Neuronal stem cell (in vitro differentiated cells): ENCODE data around the gene GSE1.

Source experiments
- DNase-seq: peaks from one replicate; pipeline ENCODE4 v3.0.0-alpha.2; 2013; ENCODE audit warnings: low spot score
- H2AFZ ChIP-seq: one replicate; pipeline ENCODE4 v1.6.1; 2013; ENCODE audit warnings: mild to moderate bottlenecking, low read length, inconsistent platforms
- H2AK5ac ChIP-seq: 2 replicates; pipeline ENCODE4 v1.6.1; 2013; ENCODE audit warnings: low read depth, mild to moderate bottlenecking, inconsistent platforms, low read length, moderate library complexity, mixed read lengths
- H2BK120ac ChIP-seq: 2 replicates; pipeline ENCODE4 v1.6.1; 2013; ENCODE audit warnings: low read depth, mild to moderate bottlenecking, inconsistent platforms, low read length, moderate library complexity, mixed read lengths
- H2BK12ac ChIP-seq: one replicate; pipeline ENCODE4 v1.6.1; 2013; ENCODE audit warnings: low read length, inconsistent platforms
- H2BK15ac ChIP-seq: 2 replicates; pipeline ENCODE4 v1.6.1; 2013; ENCODE audit warnings: mild to moderate bottlenecking, low read length, inconsistent platforms, mixed read lengths
- H2BK5ac ChIP-seq: one replicate; pipeline ENCODE4 v1.6.1; 2013; ENCODE audit warnings: inconsistent platforms, mild to moderate bottlenecking, low read length, moderate library complexity
- H3K14ac ChIP-seq: one replicate; pipeline ENCODE4 v1.6.1; 2013; ENCODE audit warnings: low read length, inconsistent platforms
- H3K18ac ChIP-seq: 2 replicates; pipeline ENCODE4 v1.6.1; 2013; ENCODE audit warnings: low read length, inconsistent platforms
- H3K23ac ChIP-seq: 2 replicates; pipeline ENCODE4 v1.6.1; 2013; ENCODE audit warnings: low read depth, mild to moderate bottlenecking, mixed read lengths, low read length, inconsistent platforms; ENCODE audit not compliant: poor library complexity
- H3K27ac ChIP-seq: replicated peaks from 3 replicates; pipeline ENCODE4 v1.5.1; 2013; ENCODE audit warnings: low read length, inconsistent platforms
- H3K27me3 ChIP-seq, 3 experiments: 2 replicates each; pipeline ENCODE4 v1.6.1; 2013; ENCODE audit warnings: low read length in 3 of 3, mild to moderate bottlenecking in 2 of 3, inconsistent platforms in 1 of 3, low read depth in 1 of 3, mixed read lengths in 1 of 3, moderate library complexity in 1 of 3; ENCODE audit not compliant: control insufficient read depth in 3 of 3, insufficient read depth in 3 of 3
- H3K36me3 ChIP-seq, 2 donors: replicated peaks in 1 of 2; 2 replicates each; pipeline ENCODE4 v1.6.1; 2013; ENCODE audit warnings: low read length in 2 of 2; ENCODE audit not compliant: control insufficient read depth in 2 of 2, insufficient read depth in 2 of 2
- H3K4ac ChIP-seq: 2 replicates; pipeline ENCODE4 v1.6.1; 2013; ENCODE audit warnings: inconsistent platforms, mild to moderate bottlenecking, low read length, moderate library complexity
- H3K4me1 ChIP-seq, 2 donors: 1 replicate in 1 of 2; 2 replicates in 1 of 2; pipeline ENCODE4 v1.6.1; 2013; ENCODE audit warnings: low read length in 2 of 2, low read depth in 1 of 2; ENCODE audit not compliant: control insufficient read depth in 2 of 2, insufficient read depth in 1 of 2
- H3K4me2 ChIP-seq: one replicate; pipeline ENCODE4 v1.6.1; 2013; ENCODE audit warnings: mild to moderate bottlenecking, low read length, inconsistent platforms; ENCODE audit not compliant: insufficient read depth, poor library complexity, severe bottlenecking
- H3K4me3 ChIP-seq, 2 donors: 2 replicates each; pipeline ENCODE4 v1.5.1; 2013; ENCODE audit warnings: low read length in 2 of 2, mild to moderate bottlenecking in 2 of 2, inconsistent platforms in 1 of 2, moderate library complexity in 1 of 2
- H3K79me1 ChIP-seq: one replicate; pipeline ENCODE4 v1.6.1; 2013; ENCODE audit warnings: low read depth, mild to moderate bottlenecking, inconsistent platforms, low read length, moderate library complexity
- H3K9ac ChIP-seq: one replicate; pipeline ENCODE4 v1.6.1; 2013; ENCODE audit warnings: mild to moderate bottlenecking, low read depth, low read length, inconsistent platforms; ENCODE audit not compliant: poor library complexity
- H3K9me3 ChIP-seq, 2 donors: replicated peaks in 1 of 2; 2 replicates each; pipeline versions ENCODE3 to v1.6.1; 2013; ENCODE audit warnings: low read length in 2 of 2, mild to moderate bottlenecking in 2 of 2, inconsistent platforms in 1 of 2, low read depth in 1 of 2, mixed read lengths in 1 of 2, moderate library complexity in 1 of 2; ENCODE audit not compliant: control insufficient read depth in 2 of 2, insufficient read depth in 1 of 2
- H4K8ac ChIP-seq: one replicate; pipeline ENCODE4 v1.6.1; 2013; ENCODE audit warnings: low read depth, mild to moderate bottlenecking, inconsistent platforms, low read length, moderate library complexity
- H4K91ac ChIP-seq: one replicate; pipeline ENCODE4 v1.6.1; 2013; ENCODE audit warnings: low read length, low read depth, mild to moderate bottlenecking, inconsistent platforms; ENCODE audit not compliant: poor library complexity
- WGBS, 2 donors: extraction: QIAGEN DNeasy Blood & Tissue Kit; methylation state at CpG; one replicate each; pipeline ENCODE4 v1.1.7; 2013; ENCODE audit warnings: missing lambda C conversion rate in 2 of 2, mixed read lengths in 1 of 2; ENCODE audit not compliant: insufficient read length in 2 of 2, insufficient replicate concordance in 1 of 2; ENCODE audit errors: extremely low coverage in 2 of 2; 5-methylcytosine and 5-hydroxymethylcytosine counted together

Gene GSE1

DNA sequence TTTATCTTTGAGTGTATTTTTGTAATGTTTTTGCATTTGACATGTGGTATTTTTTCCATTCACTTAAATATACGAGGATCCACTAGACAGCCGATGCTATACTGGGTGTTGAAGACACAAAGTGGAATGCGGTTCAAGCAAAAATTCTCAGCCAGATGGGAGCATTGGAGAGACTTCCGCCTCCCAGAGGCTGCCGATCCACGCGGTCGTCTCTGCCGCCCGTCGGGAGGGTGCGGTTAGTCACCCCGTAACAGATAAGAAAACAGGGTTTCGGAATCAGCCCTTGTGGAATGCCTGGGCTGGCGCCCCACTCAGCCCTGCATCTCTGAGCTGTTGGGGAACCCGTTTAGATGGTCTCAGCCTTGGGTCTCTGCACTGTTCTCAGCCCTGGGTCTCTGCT is 7.3 kb downstream of the GSE1 start:
- H2BK5ac ChIP-seq: no peak overlapping the region
- no peaks in the 10 kb centered on the region for H3K79me1 ChIP-seq
- peak overlapping the region; percentile 60 for H2AK5ac ChIP-seq
- H3K14ac ChIP-seq: peak overlapping the region; percentile 32
- H3K4me3 ChIP-seq: no peak overlapping the region
- H3K9me3 ChIP-seq: peaks cover 0 to 3% of the 10 kb centered on the region in 2 donors
- DNase-seq: no peak
- no peak overlapping the region for H3K9ac ChIP-seq
- WGBS, 2 donors: no CpG with 5 or more reads among the region's 16 CpGs
- H3K27ac ChIP-seq: no peak overlapping the region
- no peak overlapping the region for H4K91ac ChIP-seq
- H3K23ac ChIP-seq: no peak overlapping the region
- peaks cover 21 to 24% of the 10 kb centered on the region in 2 donors for H3K4me1 ChIP-seq
- no peak overlapping the region for H2AFZ ChIP-seq
- H2BK120ac ChIP-seq: no peak overlapping the region
- no peak overlapping the region for H4K8ac ChIP-seq
- H3K36me3 ChIP-seq: peaks cover 0 to 38% of the 10 kb centered on the region in 2 donors
- peak overlapping the region; percentile 25 for H2BK15ac ChIP-seq
- H3K4me2 ChIP-seq: no peak overlapping the region
- H3K27me3 ChIP-seq: no peaks in the 10 kb centered on the region
- no peak overlapping the region for H2BK12ac ChIP-seq
- H3K4ac ChIP-seq: no peak overlapping the region
- peak overlapping the region; percentile 74 for H3K18ac ChIP-seq

DNA sequence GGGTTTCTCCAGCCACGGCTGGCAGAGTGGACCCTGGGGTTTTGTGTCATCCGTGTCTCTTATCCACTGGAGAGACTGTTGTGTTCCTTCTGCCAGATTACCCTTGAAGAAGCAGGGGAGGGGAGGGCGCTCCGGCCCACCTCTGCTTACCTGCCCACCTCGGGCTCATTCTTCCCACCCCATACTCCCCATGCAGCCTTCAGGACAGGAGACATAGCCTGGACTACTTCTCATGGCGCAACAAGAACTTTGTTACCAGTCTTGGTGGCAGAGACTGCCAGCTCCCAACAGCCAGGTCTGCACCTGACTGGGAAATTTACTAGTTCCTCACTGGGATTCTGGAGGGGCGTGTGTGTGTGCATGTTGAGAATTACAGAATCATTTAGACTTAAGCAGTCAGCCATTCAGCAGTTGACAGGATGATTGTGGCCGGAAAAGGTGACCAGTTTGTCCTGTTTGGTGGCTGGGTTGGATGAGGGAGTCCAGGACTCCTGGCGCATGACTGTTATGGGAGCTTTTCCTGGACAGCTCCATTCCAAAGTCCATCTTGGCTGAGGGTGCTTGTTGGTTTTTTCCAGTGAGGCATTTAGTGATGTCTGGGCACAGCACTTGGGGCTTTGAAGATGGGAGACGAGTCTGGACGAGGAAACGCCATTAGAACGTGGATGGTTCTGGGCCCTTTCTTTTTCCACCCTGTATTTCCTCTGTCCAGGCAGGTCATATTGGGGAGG is 8.7 kb downstream of the GSE1 start:
- Histone ChIP-seq H2BK5ac (no peak overlapping the region), H2AK5ac (no peak overlapping the region), H3K9me3 (peaks cover 0 to 3% of the 10 kb centered on the region in 2 donors), H3K9ac (no peak overlapping the region), H3K36me3 (peaks cover 0 to 36% of the 10 kb centered on the region in 2 donors), H3K4ac (no peak overlapping the region), H2AFZ (no peak overlapping the region), H4K91ac (no peak overlapping the region), H2BK15ac (no peak overlapping the region), H3K4me2 (no peak overlapping the region), H3K79me1 (peaks cover 2% of the 10 kb centered on the region), H3K27ac (no peak overlapping the region), H3K23ac (peak overlapping the region; percentile 1), H4K8ac (no peak overlapping the region), H2BK12ac (no peak overlapping the region), H3K27me3 (no peaks in the 10 kb centered on the region), H3K4me1 (peaks cover 21 to 22% of the 10 kb centered on the region in 2 donors), H3K14ac (no peak overlapping the region), H3K18ac (no peak overlapping the region), H3K4me3 (no peak overlapping the region), H2BK120ac (no peak overlapping the region)
- WGBS, 2 donors: no CpG with 5 or more reads among the region's 13 CpGs
- DNase-seq: no peak

DNA sequence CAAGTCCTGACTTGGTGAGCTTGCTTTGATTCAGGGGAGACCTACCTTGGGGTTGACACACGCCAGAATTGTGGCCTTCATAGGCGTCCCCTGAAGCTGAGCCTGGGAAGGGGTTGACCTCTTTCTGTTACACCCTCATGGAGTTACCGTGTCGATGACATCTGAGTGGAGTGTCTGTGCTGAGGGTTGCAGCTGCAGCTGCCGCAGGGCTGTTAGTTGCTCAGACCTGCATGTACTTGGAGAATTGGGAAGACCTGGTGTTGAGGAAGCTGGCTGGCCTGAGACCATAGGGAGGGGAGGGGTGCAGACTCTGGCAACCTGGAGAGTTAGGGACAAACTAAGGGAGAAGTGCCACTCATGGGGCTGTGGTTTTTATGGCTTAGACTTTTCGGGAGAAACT is 9.6 kb downstream of the GSE1 start:
- Histone ChIP-seq H2BK15ac (no peak overlapping the region), H3K4me1 (peaks cover 24 to 26% of the 10 kb centered on the region in 2 donors), H3K4ac (no peak overlapping the region)

DNA sequence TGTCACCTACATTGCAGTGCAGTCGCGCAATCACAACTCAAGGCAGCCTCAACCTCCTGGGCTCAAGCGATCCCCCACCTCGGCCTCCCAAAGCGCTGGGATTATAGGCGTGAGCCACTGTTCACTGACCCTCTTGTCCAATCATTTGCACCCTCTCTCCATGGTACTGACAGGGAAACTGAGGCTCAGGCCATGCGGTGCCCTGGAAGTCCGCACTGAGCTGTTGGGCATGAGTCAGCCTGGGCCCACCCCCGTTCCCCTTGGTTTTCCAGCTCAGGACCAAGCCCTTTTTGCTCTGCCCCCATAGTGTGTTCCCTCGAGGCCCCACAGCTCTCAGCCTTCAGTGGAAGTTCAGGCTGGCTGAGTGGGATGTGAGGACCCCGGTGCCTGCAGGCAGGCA is 10.1 kb downstream of the GSE1 start:
- Histone ChIP-seq H3K27ac (no peak overlapping the region), H2AK5ac (peak overlapping the region; percentile 46), H3K9me3 (peaks cover 0 to 3% of the 10 kb centered on the region in 2 donors), H2BK120ac (no peak overlapping the region), H3K36me3 (peaks cover 0 to 24% of the 10 kb centered on the region in 2 donors), H3K4me2 (no peak overlapping the region), H3K9ac (no peak overlapping the region), H4K8ac (no peak overlapping the region), H3K27me3 (no peaks in the 10 kb centered on the region), H3K18ac (no peak overlapping the region), H2BK15ac (no peak overlapping the region), H3K14ac (no peak overlapping the region), H3K4me3 (no peak overlapping the region), H2BK5ac (no peak overlapping the region), H2AFZ (no peak overlapping the region), H4K91ac (no peak overlapping the region), H3K4ac (no peak overlapping the region), H3K4me1 (peaks cover 27 to 28% of the 10 kb centered on the region in 2 donors), H2BK12ac (no peak overlapping the region), H3K79me1 (peaks cover 2% of the 10 kb centered on the region), H3K23ac (no peak overlapping the region)
- WGBS, 2 donors: no CpG with 5 or more reads among the region's 11 CpGs
- no peak for DNase-seq

More for the DNA sequence above, 9.6 kb downstream of the GSE1 start:
- Histone ChIP-seq H2AK5ac (no peak overlapping the region), H3K36me3 (peaks cover 0 to 30% of the 10 kb centered on the region in 2 donors), H3K14ac (no peak overlapping the region), H3K27me3 (no peaks in the 10 kb centered on the region), H3K9ac (no peak overlapping the region), H3K9me3 (peaks cover 0 to 3% of the 10 kb centered on the region in 2 donors), H3K18ac (no peak overlapping the region), H3K27ac (no peak overlapping the region), H3K23ac (no peak overlapping the region), H4K91ac (no peak overlapping the region), H2AFZ (no peak overlapping the region), H2BK5ac (no peak overlapping the region), H4K8ac (no peak overlapping the region), H3K4me3 (no peak overlapping the region), H3K4me2 (no peak overlapping the region), H2BK12ac (no peak overlapping the region), H2BK120ac (no peak overlapping the region), H3K79me1 (peaks cover 2% of the 10 kb centered on the region)
- WGBS, 2 donors: no CpG with 5 or more reads among the region's 6 CpGs
- DNase-seq: no peak
